NB4 (cell line): Measurements from ENCODE around the gene PNPT1.
"Not testable (repeated sequence)": the region's sequence is repeated elsewhere in the genome, so short reads cannot be mapped to it uniquely, and the experiment has no call there.

Source experiments
- DNase-seq: peaks from one replicate; pipeline ENCODE4 v3.0.0; 2010; ENCODE audit warnings: low read depth
- H3K4me3 ChIP-seq: one replicate; pipeline ENCODE4 v1.5.1; 2011; ENCODE audit warnings: mild to moderate bottlenecking, low read depth, low read length, moderate library complexity
- MYC ChIP-seq: IDR thresholded peaks from 2 replicates; pipeline ENCODE4 v1.6.1; 2011; ENCODE audit warnings: low read depth, low read length
- POLR2A ChIP-seq: IDR thresholded peaks from 2 replicates; pipeline ENCODE4 v1.6.1; 2011; ENCODE audit warnings: mild to moderate bottlenecking; ENCODE audit not compliant: insufficient read length; ENCODE audit errors: extremely low read depth
- TF ChIP-seq, protein P1 (sequence below): IDR thresholded peaks from 2 replicates; pipeline ENCODE4 v1.6.1; 2011; ENCODE audit warnings: low read depth, low read length
- TF ChIP-seq, protein P2 (sequence below): IDR thresholded peaks from one replicate; pipeline ENCODE4 v1.5.1; 2012; ENCODE audit warnings: low read depth, low read length

The PNPT1 gene

DNA sequence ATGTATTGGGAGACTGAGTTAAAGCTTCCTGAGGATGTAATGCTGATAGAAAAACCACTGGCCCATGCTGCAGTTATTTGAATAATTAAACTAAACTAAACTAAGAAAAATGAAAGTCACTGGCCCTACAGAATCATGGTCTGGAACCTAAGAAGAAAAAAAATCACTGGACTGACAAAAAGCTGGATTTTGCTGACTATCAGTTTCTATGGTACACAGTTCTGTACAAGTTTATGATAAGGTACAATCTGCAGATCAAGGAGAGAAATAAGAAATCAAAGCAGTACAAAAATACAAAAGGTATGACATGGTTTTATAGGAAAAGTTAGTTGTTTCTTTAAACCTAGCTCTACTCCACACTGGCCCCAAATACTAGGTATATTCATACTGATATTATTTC, 91.8 kb downstream of the PNPT1 start:
- no peak overlapping the region for H3K4me3 ChIP-seq
- TF ChIP-seq MYC: no peak
- TF ChIP-seq POLR2A: no peak
- TF ChIP-seq, protein P1, sequence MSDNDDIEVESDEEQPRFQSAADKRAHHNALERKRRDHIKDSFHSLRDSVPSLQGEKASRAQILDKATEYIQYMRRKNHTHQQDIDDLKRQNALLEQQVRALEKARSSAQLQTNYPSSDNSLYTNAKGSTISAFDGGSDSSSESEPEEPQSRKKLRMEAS: no peak
- TF ChIP-seq, protein P2, sequence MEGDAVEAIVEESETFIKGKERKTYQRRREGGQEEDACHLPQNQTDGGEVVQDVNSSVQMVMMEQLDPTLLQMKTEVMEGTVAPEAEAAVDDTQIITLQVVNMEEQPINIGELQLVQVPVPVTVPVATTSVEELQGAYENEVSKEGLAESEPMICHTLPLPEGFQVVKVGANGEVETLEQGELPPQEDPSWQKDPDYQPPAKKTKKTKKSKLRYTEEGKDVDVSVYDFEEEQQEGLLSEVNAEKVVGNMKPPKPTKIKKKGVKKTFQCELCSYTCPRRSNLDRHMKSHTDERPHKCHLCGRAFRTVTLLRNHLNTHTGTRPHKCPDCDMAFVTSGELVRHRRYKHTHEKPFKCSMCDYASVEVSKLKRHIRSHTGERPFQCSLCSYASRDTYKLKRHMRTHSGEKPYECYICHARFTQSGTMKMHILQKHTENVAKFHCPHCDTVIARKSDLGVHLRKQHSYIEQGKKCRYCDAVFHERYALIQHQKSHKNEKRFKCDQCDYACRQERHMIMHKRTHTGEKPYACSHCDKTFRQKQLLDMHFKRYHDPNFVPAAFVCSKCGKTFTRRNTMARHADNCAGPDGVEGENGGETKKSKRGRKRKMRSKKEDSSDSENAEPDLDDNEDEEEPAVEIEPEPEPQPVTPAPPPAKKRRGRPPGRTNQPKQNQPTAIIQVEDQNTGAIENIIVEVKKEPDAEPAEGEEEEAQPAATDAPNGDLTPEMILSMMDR: no peak
- DNase-seq: no peak

DNA sequence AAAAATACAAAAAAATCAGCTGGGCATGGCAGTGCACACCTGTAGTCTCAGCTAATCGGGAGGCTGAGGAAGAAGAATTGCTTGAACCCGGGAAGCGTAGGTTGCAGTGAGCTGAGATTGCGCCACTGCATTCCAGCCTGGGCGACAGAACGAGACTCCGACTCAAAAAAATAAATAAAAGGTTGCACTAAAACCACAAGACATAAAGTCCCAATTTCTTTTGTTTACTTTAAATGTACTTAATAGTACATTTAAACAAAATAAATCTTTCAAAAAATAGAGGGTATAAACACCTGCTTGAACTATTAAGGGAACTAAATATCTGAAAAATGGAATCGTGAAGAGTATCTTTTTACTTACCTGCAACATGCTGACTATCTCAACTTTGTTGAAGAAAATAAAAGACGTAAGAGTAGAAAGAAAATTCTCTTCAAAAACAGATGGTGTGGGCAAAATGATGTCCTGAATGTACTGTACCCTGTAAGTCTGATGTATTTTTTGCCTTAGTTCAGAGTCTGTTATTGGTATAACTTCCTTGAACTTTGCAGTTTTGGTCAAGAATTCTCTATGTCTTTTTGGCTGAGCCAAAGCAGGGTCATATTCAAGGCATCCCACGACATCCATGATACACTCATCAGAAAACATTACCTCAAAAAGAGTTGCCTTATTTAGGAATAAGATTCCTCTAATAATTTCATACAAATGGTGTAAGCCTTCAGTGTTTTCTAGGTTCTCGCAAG, 95.4 kb downstream of the PNPT1 start:
- no peak for DNase-seq
- no peak overlapping the region for H3K4me3 ChIP-seq
- TF ChIP-seq, protein P2: no peak
- TF ChIP-seq POLR2A (no peak), MYC (no peak)
- TF ChIP-seq, protein P1: no peak

DNA sequence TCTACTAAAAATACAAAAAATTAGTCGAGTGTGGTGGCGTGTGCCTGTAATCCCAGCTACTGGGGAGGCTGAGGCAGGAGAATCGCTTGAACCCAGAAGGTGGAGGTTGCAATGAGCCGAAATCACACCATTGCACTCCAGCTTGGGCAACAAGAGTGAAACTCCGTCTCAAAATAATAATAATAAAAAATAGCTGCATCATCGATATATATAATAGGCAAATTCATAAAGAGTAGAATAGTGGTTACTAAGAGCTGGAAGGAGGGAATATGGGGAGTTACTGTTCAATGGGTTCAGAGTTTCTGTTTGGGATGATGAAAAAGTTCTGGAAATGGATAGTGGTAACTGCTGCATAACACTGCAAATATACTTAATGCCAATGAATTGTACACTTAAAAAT, 96.8 kb downstream of the PNPT1 start:
- not testable (repeated sequence) for H3K4me3 ChIP-seq, DNase-seq

DNA sequence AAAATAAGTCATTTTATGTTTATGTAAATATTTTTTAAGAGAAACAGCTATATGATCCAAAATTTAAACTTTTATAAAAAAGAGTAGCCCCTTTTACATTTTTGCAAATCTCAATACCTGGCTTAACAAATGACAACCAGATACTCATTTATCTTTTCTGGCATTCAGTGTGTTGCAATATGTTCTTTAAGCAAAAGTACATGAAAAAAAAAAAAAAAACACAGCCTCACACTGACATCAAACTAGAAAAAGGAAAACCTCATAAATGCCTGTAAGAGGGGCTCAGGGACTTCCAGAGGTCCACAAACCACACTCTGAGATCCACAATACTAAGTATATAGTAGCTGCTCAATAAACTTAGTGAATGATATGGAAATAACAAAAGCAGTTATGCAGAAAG, 98.1 kb downstream of the PNPT1 start:
- TF ChIP-seq, protein P1: no peak
- TF ChIP-seq MYC: no peak
- TF ChIP-seq, protein P2: no peak
- TF ChIP-seq POLR2A: no peak
- no peak for DNase-seq
- H3K4me3 ChIP-seq: no peak overlapping the region

DNA sequence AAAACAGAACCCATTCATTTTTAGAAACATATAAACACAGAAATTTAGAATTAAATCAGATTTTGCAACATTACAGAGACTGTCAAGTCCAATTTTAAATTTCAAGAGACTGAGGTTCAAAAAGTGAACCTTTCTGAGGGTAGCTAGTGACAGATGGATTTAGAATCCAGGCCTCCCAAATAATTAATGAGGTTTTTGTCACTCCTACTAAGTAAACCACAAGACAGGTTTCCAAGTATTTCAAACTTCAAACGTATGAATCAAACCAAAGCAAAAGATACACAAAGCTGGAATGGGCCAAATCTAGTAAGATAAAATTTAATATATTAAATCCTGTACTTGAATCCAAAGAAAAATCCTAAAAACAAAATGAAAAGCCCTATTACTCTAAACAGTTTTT, 101.5 kb downstream of the PNPT1 start:
- TF ChIP-seq, protein P1: no peak
- TF ChIP-seq MYC (no peak), POLR2A (no peak)
- TF ChIP-seq, protein P2: no peak
- no peak overlapping the region for H3K4me3 ChIP-seq

DNA sequence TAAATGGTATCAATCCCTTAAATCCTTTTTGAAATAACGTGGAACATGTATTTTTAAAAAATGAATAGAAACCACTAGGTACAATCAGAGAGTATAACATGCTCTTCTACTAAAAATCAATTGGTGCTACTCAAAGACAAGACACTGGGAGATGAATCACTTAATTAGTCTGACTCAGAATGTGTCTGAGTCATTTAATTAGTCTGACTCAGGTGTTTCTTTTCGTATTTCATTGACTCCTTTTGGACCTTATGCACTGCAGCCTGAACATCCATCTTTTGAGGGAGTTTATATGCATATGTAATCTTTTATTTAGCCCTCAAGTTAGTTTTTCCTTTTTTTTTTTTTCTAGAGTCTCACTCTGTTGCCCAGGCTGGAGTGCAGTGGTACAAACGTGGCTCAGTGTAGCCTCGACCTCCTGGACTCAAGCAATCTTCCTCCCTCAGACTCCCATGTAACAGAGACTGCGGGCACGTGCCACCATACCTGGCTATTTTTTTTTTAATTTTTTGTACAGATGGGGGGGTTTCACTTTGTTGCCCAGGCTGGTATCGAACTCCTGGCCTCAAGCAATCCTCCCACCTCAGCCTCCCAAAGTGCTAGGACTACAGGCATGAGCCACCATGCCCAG, 102.7 kb downstream of the PNPT1 start:
- no peak overlapping the region for H3K4me3 ChIP-seq
- TF ChIP-seq POLR2A: no peak
- TF ChIP-seq, protein P1: no peak
- TF ChIP-seq MYC: no peak
- TF ChIP-seq, protein P2: no peak
- peak; percentile 33 for DNase-seq

More for the DNA sequence above, 101.5 kb downstream of the PNPT1 start:
- no peak for DNase-seq
